ENCODE measurements around the gene SLC22A7. TPM values are rescaled to one million over a fixed set of nuclear protein-coding genes. Genes with fewer than 3 reads are reported as not detected.
"Not testable (repeated sequence)": the region's sequence is repeated elsewhere in the genome, so short reads cannot be mapped to it uniquely, and the experiment has no call there.

Gene SLC22A7
- total RNA-seq, 4 donors from 2014 or later, result 0.42 TPM; not detected in 3

GRCh38 chr6:43339168-43339567 is 41.1 kb downstream of the SLC22A7 start:
- Histone ChIP-seq H3K4me3 (no peak overlapping the region), H3K27ac (no peak overlapping the region), H3K4me1 (peaks cover 3 to 5% of the 10 kb centered on the region in 2 donors), H3K9me3 (no peaks in the 10 kb centered on the region), H3K36me3 (peaks cover 0 to 66% of the 10 kb centered on the region in 2 donors), H3K27me3 (no peaks in the 10 kb centered on the region)
- in situ Hi-C loops (cut with MboI; ENCODE audit: low sequenced_read_pairs in 4 of 4) (loop anchor here in 1 of 4 donors (25.0 kb wide), 1 partner anchor 427 kb away; the partner anchor contains the start of gene PTCRA), intact Hi-C loops (cut with DNase I; ENCODE audit: low total_unique reads) (loop anchor here (10.0 kb wide), 1 partner anchor 434 kb away; no protein-coding TSS in a partner anchor)
- TF ChIP-seq CTCF (IDR thresholded peaks at IDR 0.05 in 4 of 5, conservative IDR thresholded peaks at IDR 0.05 in 1 of 5) (no peak), POLR2A (IDR thresholded peaks at IDR 0.05) (no peak)
- DNase-seq (no peak), ATAC-seq (no peak)

GRCh38 chr6:43346243-43346642 is 48.2 kb downstream of the SLC22A7 start:
- ATAC-seq, result not testable (repeated sequence)
- H3K36me3 ChIP-seq, result peaks cover 0 to 81% of the 10 kb centered on the region in 2 donors

GRCh38 chr6:43347021-43347420 is 49.0 kb downstream of the SLC22A7 start:
- no peak overlapping the region for H3K27ac ChIP-seq
- no peaks in the 10 kb centered on the region for H3K27me3 ChIP-seq
- DNase-seq, result no peak
- in situ Hi-C loops (cut with MboI; ENCODE audit: low sequenced_read_pairs in 4 of 4) (loop anchor here in 1 of 4 donors (25.0 kb wide), 1 partner anchor 435 kb away; the partner anchor contains the start of gene PTCRA), intact Hi-C loops (cut with DNase I; ENCODE audit: low total_unique reads) (no loop called here)
- H3K36me3 ChIP-seq, result peaks cover 0 to 78% of the 10 kb centered on the region in 2 donors
- H3K9me3 ChIP-seq, result no peaks in the 10 kb centered on the region
- ATAC-seq, result no peak
- no peak overlapping the region for H3K4me3 ChIP-seq
- no peaks in the 10 kb centered on the region for H3K4me1 ChIP-seq
- TF ChIP-seq CTCF (IDR thresholded peaks at IDR 0.05 in 4 of 5, conservative IDR thresholded peaks at IDR 0.05 in 1 of 5) (no peak), POLR2A (IDR thresholded peaks at IDR 0.05) (no peak)

More at GRCh38 chr6:43346243-43346642, 48.2 kb downstream of the SLC22A7 start:
- intact Hi-C loops (cut with DNase I; ENCODE audit: low total_unique reads); DNase-seq; H3K4me3 ChIP-seq; H3K27me3 ChIP-seq; H3K27ac ChIP-seq; H3K9me3 ChIP-seq; H3K4me1 ChIP-seq: not testable (repeated sequence)
- in situ Hi-C loops (cut with MboI; ENCODE audit: low sequenced_read_pairs in 4 of 4), result loop anchor here in 1 of 4 donors (25.0 kb wide), 1 partner anchor 434 kb away; the partner anchor contains the start of gene PTCRA

- Histone ChIP-seq H3K27me3 (no peaks in the 10 kb centered on the region), H3K9me3 (no peaks in the 10 kb centered on the region), H3K27ac (no peak overlapping the region), H3K4me1 (no peaks in the 10 kb centered on the region), H3K4me3 (no peak overlapping the region), H3K36me3 (peaks cover 0 to 77% of the 10 kb centered on the region in 2 donors)
- in situ Hi-C loops (cut with MboI; ENCODE audit: low sequenced_read_pairs in 4 of 4), result loop anchor here in 1 of 4 donors (25.0 kb wide), 1 partner anchor 435 kb away; the partner anchor contains the start of gene PTCRA
- intact Hi-C loops (cut with DNase I; ENCODE audit: low total_unique reads), result no loop called here
- DNase-seq (no peak), ATAC-seq (no peak)
- no peak for TF ChIP-seq CTCF (IDR thresholded peaks at IDR 0.05 in 4 of 5, conservative IDR thresholded peaks at IDR 0.05 in 1 of 5)
- TF ChIP-seq POLR2A (IDR thresholded peaks at IDR 0.05), result no peak
These were observed 49.4 kb downstream of the SLC22A7 start for GRCh38 chr6:43347444-43347843.

- H3K27ac ChIP-seq; ATAC-seq; H3K4me3 ChIP-seq; H3K27me3 ChIP-seq; H3K9me3 ChIP-seq; intact Hi-C loops (cut with DNase I; ENCODE audit: low total_unique reads); H3K4me1 ChIP-seq; in situ Hi-C loops (cut with MboI; ENCODE audit: low sequenced_read_pairs in 4 of 4); DNase-seq: not testable (repeated sequence)
- peaks cover 0 to 71% of the 10 kb centered on the region in 2 donors for H3K36me3 ChIP-seq
These were observed 53.9 kb downstream of the SLC22A7 start for GRCh38 chr6:43351951-43352350.

Other genes with a start within 250 kb of the SLC22A7 start
- gene CUL7, start 244.4 kb upstream of the SLC22A7 start, total RNA-seq, result 10 to 100 TPM; 11.9 to 21.3 (median 15.4) TPM
- 10 to 100 TPM; 34.1 to 64.9 (median 41.1) TPM for gene MRPL2, start 238.8 kb upstream of the SLC22A7 start, total RNA-seq
- 10 to 100 TPM; 12.2 to 19.3 (median 14.6) TPM for gene KLC4, start 238.6 kb upstream of the SLC22A7 start, total RNA-seq
- gene PTK7, start 221.9 kb upstream of the SLC22A7 start, total RNA-seq, result under 1 TPM; 0.15 to 0.64 (median 0.24) TPM
- gene SRF, start 127.0 kb upstream of the SLC22A7 start, total RNA-seq, result 10 to 100 TPM; 35.2 to 54.7 (median 44.9) TPM
- 10 to 100 TPM in 1 of 4 donors, 1 to 10 TPM in 3; 5.3 to 20.1 (median 7.1) TPM for gene CUL9, start 116.1 kb upstream of the SLC22A7 start, total RNA-seq
- gene DNPH1, start 68.8 kb upstream of the SLC22A7 start, total RNA-seq, result 10 to 100 TPM; 42.3 to 87.6 (median 69.2) TPM
- under 1 TPM in 1 of 4 donors, not detected in 3; 0.04 TPM for gene TTBK1, start 54.8 kb upstream of the SLC22A7 start, total RNA-seq
- gene CRIP3, start 10.6 kb downstream of the SLC22A7 start, total RNA-seq, result under 1 TPM in 1 of 4 donors, not detected in 3; 0.68 TPM
- 10 to 100 TPM in 3 of 4 donors, 1 to 10 TPM in 1; 9.9 to 13.8 (median 12.4) TPM for gene ZNF318, start 71.4 kb downstream of the SLC22A7 start, total RNA-seq
- 10 to 100 TPM in 1 of 4 donors, 1 to 10 TPM in 3; 5.3 to 11.8 (median 8.6) TPM for gene ABCC10, start 129.3 kb downstream of the SLC22A7 start, total RNA-seq
- under 1 TPM in 1 of 4 donors, not detected in 3; 0.20 TPM for gene DLK2, start 157.3 kb downstream of the SLC22A7 start, total RNA-seq
- 10 to 100 TPM; 28.8 to 45.2 (median 37.7) TPM for gene TJAP1, start 179.3 kb downstream of the SLC22A7 start, total RNA-seq
- not detected for gene LRRC73, start 212.1 kb downstream of the SLC22A7 start, total RNA-seq
- 10 to 100 TPM; 55.6 to 97.9 (median 73.5) TPM for gene YIPF3, start 218.7 kb downstream of the SLC22A7 start, total RNA-seq
- gene POLR1C, start 218.8 kb downstream of the SLC22A7 start, total RNA-seq, result 10 to 100 TPM; 13.4 to 25.1 (median 16.7) TPM

All from gastrocnemius medialis (tissue), 4 donors.